ENCODE data around the gene ANKRD2.
"Not testable (repeated sequence)": the region's sequence is repeated elsewhere in the genome, so short reads cannot be mapped to it uniquely, and the experiment has no call there.

Gene ANKRD2, protein sequence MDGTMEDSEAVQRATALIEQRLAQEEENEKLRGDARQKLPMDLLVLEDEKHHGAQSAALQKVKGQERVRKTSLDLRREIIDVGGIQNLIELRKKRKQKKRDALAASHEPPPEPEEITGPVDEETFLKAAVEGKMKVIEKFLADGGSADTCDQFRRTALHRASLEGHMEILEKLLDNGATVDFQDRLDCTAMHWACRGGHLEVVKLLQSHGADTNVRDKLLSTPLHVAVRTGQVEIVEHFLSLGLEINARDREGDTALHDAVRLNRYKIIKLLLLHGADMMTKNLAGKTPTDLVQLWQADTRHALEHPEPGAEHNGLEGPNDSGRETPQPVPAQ

DNA sequence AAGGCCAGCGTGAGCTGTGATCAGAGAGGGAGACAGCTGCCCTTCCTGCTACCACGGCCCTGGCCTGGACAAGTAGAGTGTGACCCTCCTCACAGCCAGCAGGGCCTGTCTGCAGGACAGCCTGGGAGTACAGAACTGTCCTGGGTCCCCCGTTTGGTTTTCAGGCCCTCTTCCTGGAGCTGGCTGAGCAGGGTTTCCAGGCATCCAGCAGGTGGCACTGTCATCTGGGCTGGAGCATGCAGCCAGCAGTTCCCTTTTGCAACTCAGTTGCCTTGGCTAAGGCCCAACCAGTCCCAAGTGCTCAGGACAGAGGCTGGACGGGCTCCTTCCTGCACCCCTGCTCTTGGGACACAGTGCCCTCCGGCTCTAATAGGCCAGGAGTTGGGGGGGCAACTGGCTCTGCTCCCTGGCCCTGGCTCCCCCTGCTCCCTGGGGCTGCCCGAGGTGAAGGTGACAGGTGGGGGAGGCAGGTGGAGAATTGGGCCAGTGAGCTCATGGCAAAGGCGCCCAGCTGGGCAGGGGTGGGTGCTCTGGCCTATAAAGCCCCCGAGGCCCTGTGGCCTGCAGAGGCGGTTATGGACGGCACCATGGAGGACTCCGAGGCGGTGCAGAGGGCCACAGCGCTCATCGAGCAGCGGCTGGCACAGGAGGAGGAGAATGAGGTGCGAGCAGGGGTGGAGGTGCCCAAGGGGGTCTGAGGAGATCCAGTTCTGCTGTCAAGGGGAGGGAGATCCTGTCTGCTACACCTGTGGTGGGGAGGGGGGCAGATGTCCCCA, at the start of gene ANKRD2:
TSS of gene ANKRD2 (plus strand) at position 566 of the 776 bp plus-strand sequence. CDS start at position 576, 10 bp downstream.
- peak; percentile 14 to 66 for DNase-seq

DNA sequence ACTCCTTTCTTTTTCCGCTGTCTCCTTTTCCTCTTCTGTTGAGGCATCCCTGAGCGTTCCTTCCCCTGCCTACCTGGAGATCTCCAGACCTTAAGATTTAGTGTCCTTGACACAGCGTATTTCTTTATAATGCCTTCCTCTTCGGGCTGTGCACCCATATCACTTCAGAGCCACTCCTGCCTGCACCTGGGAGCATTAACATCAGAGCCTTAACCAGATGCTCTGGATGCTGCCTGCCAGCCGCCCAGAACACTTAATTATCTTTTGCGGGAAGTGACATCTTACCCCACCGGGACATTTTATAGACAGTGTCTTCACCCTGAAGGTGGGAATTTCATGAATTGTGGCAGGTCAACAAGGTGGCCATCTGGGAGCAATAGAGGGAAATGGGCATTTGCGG, 49.6 kb upstream of the ANKRD2 start:
- DNase-seq = no peak

DNA sequence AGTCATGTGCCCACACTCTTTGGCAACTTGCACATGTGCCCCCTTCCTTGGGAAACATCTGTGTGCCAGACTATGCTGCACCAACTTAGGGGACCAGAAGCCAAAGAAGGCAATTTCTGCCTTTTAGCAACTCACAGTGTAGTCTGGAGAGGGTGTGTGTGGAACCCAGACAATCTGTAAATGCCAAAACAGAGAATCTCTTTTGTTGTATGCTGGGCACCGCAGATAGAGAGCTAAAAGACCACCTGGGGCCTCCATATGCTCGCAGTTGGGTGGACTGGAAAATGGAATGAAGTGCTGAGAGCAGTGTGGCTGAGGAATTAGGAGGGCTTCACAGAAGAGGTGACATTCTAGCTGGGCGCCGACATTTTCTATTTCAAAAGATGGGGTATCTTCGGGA, 47.5 kb upstream of the ANKRD2 start:
- DNase-seq = no peak

DNA sequence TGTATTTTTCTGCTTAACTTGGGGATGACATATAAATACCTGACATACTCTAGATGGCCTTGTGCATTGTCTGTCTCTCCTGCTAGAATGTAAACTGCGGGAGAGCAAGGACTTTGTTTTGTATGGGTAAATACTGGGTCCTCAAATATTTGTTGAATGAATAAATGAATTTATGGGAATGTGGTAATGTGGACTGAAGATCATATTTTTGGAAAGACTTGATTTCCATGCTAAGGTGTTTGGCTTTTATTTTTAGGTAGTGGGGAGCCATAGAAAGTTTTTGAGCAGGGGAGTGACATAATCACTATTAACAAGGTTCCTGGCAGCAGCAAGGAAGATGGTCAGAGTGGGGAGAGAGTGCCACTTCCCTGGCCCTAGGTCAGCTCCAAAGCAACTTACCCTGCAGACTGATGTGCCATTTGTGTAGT, 46.9 kb upstream of the ANKRD2 start:
- DNase-seq = no peak

DNA sequence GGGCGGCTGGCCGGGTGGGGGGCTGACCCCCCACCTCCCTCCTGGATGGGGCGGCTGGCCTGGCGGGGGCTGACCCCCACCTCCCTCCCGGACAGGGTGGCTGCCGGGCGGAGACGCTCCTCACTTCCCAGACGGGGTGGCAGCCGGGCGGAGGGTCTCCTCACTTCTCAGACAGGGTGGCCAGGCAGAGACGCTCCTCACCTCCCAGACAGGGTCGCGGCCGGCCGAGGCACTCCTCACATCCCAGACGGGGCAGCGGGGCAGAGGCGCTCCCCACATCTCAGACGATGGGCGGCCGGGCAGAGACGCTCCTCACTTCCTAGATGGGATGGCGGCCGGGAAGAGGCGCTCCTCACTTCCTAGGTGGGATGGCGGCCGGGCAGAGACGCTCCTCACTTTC, 43.7 kb upstream of the ANKRD2 start:
- DNase-seq = not testable (repeated sequence)

DNA sequence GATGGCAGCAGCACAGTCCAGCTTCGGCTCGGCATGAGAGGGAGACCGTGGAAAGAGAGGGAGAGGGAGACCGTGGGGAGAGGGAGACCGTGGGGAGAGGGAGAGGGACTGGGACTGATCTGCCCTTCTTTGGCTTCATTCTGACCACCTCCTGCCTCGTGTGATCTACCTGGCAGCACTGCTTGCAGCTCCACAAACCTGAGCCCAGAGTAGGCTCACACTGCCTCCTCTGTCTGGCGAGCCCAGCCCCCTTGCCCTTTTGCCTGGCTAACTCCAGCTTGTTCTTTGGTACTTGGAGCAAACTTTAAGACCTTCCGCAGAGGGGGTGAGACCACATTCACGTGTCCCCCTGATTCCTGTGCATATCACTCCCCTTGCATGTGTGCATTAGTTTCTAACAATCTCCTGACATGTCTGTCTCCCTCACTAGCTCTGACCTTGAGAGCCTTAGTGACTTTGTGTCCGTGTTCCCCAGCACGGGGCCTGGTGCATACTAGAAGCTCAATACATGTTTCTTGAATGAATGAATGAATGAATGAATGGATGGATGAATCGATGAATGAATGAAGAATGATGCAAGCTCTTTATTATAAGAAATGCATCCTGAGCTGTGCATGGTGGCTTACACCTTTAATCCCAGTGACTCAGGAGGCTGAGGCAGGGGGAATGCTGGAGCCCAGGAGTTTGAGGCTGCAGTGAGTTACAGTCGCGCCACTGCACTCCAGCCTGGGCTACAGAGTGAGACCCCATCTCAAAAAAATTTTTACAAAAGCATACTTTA, 42.7 kb upstream of the ANKRD2 start:
- DNase-seq = no peak

DNA sequence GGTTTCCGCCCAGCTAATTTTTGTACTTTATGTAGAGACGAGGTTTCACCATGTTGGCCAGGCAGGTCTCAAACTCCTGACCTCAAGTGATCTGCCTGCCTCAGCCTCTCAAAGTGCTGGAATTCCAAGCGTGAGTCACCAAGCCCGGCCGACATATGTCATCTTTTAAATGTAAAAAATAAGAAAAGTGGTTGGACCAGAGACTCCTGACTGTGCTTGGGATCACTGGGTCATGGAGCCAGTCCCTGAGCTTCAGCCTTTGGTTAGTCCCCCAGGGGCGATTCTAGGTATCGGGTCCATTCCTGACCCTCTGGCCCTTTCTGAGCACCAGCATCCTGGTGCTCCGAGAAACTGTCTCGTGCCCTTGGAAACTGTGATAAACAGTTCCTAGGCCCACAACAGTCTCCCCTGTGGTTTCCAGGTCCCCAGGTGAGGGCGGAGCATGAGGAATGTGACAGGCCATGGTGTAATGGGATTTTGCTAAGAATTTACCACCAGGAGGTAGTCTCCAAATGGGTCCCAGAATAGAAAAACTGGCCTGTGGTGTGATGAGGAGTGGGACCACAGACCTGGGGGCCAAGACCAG, 41.1 kb upstream of the ANKRD2 start:
- DNase-seq = no peak

DNA sequence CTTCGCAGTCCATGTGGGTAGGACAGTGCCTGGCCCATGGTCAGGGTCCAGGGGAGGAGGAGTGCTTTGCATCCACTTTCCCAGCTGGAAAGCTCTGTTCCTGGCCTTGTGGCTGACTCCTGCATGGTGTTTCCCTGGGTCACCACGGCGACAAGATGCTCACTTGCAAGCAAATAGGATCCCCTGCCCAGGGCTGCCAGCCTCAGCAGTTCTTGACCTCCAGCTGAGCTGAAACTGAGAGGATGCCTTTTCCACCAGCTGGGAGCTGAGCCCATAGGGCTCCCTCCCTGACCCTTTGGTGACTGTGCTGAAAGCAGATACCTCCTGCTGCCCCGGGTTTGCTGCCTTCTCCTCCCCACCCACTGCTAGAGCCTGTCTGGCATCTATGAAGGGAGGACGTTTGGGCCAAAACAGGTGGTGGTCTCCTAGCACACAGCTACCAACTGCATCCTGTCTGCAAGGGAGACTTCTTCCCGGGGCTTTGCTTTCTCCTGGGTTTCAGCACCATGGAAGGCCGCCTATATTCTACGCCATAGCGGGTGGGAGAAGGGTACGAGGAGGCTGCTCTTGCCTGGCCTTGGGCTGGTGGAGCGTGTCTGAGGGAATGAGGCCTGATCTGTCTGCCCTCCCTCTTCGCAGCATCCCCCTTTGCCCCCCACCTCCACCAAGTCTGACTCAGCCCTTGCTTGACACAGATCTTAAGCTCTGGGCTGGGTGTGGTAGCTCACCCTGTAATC, 39.5 kb upstream of the ANKRD2 start:
- peak in 1 of 2 experiments; percentile 16 for DNase-seq

DNA sequence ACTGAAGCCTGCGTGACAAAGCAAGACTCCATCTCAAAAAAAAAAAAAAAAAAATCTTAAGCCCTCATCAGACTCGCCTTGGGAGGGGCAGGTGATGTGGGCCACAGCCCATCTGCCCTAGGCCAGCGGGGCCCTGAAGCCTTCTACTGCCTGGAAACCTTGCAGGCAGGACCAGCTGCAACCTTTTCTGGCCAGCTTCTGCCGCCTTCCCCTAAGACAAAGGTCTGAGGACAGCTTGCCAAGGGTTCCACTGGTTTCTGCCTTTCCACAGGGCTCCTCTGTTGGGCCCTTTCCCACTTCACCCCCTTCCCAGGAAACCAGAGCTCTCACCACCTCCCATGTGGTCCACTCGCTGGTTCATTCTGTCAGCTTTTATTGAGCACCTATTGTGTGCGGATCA, 38.7 kb upstream of the ANKRD2 start:
- DNase-seq = no peak

DNA sequence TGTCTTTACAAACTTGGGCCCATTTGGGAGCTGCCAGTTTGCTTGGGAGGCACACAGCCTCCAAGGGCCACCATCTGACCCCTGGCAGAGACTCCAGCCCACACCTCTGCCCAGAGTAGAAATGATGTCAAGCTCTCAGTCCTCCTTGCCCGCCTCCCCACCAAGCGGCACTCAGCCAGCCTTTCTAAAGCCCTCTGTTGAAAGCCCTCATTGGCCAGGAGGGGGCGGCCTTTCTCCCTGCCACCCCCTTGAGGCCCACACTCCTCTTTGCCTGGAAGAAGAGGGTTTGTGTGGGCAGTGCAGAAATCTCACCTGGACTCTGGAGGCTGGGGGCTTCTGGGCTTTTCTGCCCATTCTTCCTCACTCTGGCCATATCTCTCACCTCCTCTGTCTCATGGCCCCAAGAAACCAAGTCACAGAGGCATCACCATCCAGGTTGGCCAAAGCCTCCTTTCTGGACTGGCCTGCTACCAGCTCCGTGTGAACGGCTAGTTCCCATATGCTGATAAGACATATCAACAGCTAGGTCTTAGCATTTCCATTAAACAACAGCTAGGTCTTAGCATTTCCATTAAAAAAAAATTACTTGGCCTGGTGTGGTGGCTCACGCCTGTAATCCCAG, 37.7 kb upstream of the ANKRD2 start:
- DNase-seq = peak in 1 of 2 experiments; percentile 8

DNA sequence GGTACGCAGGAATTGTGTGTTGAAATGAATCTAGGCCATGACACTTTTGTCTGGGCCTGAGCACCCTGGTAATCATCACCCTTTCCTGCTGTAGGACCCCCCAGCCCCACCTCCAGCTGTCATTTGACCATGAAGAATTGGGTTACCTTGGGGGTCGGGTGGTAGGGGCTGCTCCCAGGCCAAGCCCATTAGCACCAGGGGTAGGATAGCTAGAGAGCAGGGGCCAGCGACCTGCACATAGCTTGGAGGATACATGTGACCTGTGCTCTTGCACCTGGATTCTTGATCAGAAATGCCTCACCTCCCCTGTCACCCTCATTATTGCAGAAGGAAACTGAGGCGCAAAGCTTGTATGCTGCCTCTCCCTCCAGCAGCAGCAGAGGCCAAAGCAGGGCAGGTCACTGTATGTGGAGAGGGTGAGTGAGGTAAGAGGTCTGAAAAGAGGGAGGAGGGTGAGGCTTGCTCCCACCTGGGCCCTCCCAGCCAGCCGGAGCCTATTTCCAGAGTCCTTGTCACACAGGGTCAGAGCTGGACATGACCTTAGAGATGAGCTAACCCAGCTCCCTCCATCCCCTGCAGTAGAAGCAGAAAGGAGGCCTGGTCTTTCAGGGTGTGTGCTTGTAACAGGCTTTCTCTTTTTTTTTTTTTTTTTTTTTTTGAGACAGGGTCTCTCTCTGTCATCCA, 35.3 kb upstream of the ANKRD2 start:
- DNase-seq = no peak

DNA sequence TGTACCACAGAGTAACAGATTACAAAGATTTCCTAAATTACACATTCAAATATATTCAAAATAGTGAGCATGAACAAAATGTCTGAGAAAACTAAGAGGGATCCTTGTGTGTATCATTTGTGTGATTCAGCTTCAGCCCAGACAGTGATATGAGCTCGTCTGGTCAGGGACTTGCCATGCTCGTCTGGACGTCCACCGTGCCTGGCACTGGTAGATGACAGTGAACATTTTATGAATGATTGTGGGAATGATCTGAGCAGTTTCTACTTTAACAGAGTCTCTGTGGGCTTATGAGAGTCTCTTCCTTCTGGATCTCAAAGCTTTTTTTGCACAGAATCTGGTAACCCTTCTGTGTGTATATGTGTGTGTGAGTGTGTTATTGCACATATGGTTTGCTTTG, 34.2 kb upstream of the ANKRD2 start:
- DNase-seq = no peak

DNA sequence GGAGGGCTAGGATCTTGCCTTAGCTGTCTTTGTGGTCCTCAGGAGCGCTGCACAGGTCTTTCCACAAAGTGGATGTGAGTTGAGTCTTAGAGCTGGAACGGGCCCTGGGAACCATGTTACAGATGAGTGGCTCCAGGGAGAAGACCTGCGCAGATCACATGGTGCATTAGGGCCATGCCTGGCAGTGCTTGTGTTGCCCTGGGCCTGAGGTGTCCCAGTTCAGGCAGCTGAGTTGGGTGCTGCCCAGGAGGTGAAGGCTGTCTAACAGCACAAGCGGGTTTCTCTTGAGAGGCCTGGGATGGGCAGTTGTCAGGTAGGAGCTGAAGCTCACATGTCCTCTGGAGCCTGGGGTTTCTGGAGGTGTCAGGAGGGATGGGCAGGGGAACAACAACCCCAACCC, 33.7 kb upstream of the ANKRD2 start:
- no peak for DNase-seq

DNA sequence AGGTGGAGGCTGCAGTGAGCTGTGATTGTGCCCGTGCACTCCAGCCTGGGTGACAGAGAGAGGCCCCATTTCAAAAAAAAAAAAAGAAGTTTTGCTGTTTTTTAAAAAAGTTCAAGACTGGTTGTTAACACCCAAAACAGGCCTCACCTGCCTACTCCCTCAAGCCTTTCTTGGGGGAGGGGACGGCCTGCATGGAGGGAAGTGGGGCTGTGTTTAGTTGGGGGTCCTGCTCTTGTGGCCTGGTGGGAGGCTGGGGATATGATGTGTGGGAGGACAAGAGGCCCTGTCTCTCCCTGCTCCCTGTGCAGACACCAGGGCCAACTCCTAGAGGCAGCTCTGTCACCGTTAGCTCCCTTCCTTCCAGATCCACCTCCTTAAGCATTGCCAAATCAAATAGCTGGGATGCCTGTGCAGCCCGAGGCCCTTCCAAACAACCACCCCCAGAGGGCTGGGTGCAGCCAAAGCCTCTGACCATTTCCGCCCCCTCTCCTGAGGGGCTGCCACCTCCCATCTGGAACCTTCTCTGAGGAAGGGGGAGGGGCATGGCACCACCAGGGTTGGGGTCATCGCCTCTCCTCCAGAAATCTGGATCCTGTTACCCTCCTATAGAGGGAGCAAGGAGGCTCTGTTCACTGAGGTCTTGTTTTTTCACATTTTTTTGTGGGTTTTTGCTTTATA, 32.9 kb upstream of the ANKRD2 start:
- DNase-seq = peak in 1 of 2 experiments; percentile 17

DNA sequence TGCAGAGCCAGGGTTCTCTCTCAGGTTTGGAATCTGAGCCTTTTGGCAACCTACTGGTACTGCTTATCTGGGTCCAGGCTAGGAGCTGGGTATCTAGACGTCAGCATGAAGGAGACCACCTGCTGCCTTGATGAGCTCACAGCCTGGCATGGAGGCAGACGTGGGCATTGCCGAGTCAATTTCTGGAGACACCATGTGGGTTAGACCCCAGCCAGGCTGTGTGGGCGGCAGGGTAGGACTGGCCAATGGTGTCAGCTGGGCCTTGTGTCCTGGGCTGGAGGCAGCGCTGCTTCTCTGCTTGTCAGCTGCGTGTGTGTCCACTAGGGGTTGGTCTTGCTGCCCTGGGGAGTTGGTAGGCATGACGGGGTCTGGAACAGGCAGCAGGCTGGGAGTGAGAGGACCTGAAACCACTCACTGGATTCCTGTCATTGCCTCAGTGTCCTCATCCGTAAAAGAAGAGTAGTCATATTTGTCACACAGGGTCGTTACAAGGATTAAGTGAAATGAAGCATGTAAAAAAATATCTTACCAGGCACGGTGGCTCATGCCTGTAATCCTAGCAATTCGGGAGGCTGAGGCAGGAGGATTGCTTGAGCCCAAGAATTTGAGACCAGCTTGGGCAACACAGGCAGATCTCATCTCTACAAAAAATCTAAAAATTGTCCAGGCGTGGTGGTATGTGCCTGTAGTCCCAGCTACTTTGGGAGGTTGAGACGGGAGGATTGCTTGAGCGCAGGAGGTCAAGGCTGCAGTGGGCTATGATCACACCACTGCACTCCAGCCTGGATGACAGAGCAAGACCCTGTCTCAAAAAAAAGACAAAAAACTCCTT, 31.7 kb upstream of the ANKRD2 start:
- no peak for DNase-seq

DNA sequence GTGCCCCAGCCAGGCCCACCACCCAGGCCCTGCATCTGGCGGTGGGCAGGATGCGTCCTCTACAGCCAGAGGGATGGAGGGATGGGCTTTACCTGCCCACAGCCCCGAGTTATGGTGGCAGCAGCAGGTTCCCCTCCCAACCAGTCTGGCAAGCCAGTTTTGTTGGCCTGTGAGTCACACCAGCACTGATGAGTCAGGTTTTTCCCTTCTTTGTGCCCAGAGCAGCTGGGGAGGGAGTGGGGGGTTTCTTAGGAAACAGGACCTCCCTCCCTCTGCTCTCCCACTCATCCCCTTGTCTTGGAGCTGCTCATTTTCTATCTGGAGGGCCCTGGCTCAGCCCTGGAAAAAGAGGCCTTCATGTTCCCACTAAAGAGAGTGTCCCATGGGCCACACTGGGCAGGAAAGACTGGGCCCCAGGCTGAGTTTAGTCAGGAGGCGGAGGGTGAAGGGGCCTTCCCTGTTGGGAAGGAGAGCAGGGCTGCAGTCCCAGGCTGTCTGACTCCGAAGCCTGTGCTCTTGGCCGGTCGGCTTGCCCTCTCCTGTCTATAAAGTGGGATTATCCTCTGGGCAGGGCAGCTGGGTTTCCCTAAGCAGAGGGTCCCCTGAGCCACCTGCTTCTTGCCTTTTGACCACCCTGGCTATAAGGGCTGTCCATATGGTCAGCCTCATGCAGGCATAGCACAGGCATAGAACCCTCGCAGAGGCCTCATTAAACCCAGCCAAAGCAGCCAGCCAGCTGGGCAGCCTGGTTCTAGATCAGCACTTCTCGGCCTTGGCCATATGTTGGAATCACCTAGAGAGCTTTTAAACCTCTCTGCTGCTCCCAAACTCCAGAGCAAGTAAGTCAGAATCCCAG, 30.2 kb upstream of the ANKRD2 start:
- DNase-seq = peak; percentile 35 to 77

DNA sequence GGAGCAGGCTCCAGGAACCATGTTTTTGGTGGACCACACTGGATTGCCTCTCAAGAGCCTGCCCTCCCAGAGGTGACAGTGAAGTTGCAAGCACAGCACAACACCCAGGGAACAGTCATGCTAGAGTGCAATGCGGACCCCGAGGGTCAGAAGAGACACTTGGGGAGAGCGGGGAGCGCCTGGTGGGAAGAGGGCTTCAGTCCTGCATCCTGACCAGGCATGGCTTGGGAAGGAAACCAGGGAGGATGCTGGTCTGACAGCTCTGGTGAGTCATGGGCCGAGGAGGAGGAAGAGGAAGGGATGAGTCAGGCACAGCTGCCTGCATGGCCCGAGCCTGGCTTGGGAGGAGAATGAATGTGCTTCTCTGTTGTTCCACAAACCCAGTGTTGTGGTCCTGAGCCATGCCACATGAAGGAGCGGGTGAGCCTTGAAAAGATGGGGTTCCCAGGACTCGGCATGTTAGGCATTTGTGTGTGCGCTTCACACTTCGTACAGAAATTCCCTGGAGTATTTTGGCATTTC, 29.5 kb upstream of the ANKRD2 start:
- DNase-seq = peak; percentile 55 to 87

Measured in SW 1271 (cell line).